GM06990 (cell line): ENCODE results near the gene FRY.

Experiments used
- DNase-seq: peaks from one replicate; pipeline ENCODE4 v3.0.0-alpha.2; 2011; ENCODE audit not compliant: insufficient read length; ENCODE audit errors: extremely low read depth
- H3K27me3 ChIP-seq: replicated peaks from 2 replicates; pipeline ENCODE4 v1.6.0; 2011; ENCODE audit warnings: low read length; ENCODE audit not compliant: control insufficient read depth, insufficient read depth
- H3K36me3 ChIP-seq: 2 replicates; pipeline ENCODE4 v1.5.1; 2011; ENCODE audit warnings: low read length; ENCODE audit not compliant: control insufficient read depth, insufficient read depth
- H3K4me3 ChIP-seq: replicated peaks from 2 replicates; pipeline ENCODE4 v1.5.1; 2011; ENCODE audit warnings: low read depth, mild to moderate bottlenecking, control low read depth, low read length
- TF ChIP-seq, protein P1 (sequence below): IDR thresholded peaks from 2 replicates; pipeline ENCODE4 v1.5.1; 2011; ENCODE audit warnings: low read length, control low read depth, mild to moderate bottlenecking, inconsistent platforms; ENCODE audit not compliant: insufficient read depth, poor library complexity, severe bottlenecking

FRY gene

GRCh38 chr13:32136716-32137115, 105.1 kb downstream of the FRY start:
- H3K4me3 ChIP-seq: no peak overlapping the region
- H3K36me3 ChIP-seq: no peaks in the 10 kb centered on the region
- TF ChIP-seq, protein P1, sequence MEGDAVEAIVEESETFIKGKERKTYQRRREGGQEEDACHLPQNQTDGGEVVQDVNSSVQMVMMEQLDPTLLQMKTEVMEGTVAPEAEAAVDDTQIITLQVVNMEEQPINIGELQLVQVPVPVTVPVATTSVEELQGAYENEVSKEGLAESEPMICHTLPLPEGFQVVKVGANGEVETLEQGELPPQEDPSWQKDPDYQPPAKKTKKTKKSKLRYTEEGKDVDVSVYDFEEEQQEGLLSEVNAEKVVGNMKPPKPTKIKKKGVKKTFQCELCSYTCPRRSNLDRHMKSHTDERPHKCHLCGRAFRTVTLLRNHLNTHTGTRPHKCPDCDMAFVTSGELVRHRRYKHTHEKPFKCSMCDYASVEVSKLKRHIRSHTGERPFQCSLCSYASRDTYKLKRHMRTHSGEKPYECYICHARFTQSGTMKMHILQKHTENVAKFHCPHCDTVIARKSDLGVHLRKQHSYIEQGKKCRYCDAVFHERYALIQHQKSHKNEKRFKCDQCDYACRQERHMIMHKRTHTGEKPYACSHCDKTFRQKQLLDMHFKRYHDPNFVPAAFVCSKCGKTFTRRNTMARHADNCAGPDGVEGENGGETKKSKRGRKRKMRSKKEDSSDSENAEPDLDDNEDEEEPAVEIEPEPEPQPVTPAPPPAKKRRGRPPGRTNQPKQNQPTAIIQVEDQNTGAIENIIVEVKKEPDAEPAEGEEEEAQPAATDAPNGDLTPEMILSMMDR: no peak
- no peaks in the 10 kb centered on the region for H3K27me3 ChIP-seq
- DNase-seq: no peak

GRCh38 chr13:32139251-32139650, 107.7 kb downstream of the FRY start:
- H3K36me3 ChIP-seq: no peaks in the 10 kb centered on the region
- H3K27me3 ChIP-seq: no peaks in the 10 kb centered on the region
- H3K4me3 ChIP-seq: no peak overlapping the region
- no peak for DNase-seq
- TF ChIP-seq, protein P1: no peak

GRCh38 chr13:32140109-32140508, 108.5 kb downstream of the FRY start:
- Histone ChIP-seq H3K27me3 (no peaks in the 10 kb centered on the region), H3K4me3 (no peak overlapping the region), H3K36me3 (no peaks in the 10 kb centered on the region)
- TF ChIP-seq, protein P1: no peak
- DNase-seq: no peak

DNA sequence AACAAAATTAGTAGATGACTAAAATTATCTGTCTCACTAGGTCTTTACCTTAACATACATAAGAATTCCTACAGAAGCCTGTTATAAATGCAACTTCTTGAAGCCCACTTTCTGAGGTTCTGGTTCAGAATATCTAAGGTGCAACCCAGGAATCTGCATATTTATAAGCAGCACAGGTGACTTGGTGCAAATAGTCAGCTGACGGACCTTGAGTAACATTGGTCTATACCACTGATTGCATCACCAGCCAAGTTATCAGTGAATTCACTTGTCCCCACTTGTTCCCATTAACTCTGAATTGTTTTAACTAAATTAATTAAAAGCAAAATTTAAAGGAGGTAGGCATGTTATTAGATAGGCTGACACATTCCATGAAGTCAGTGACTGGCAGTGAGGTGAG, 109.9 kb downstream of the FRY start:
- H3K27me3 ChIP-seq: no peaks in the 10 kb centered on the region
- no peaks in the 10 kb centered on the region for H3K36me3 ChIP-seq
- H3K4me3 ChIP-seq: no peak overlapping the region
- DNase-seq: no peak
- TF ChIP-seq, protein P1: no peak

DNA sequence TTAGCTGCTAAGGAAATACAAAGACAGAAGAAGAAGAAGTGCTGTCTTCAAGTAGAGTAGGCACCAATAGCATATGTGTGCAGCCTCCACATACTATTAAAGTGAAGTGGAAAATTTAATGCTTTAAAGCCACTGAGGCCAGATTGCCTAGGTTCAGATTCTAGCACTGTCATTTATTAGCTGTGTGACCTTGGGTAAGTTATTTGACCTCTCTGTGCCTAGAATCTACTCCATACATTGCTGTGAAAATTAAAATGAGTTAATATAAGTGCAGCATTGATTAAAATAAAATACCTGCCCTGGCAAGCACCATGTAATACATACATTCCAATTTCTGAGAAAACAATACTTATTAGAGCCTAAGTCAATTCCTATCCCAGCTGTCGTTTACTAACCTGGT, 110.5 kb downstream of the FRY start:
- H3K4me3 ChIP-seq: no peak overlapping the region
- H3K36me3 ChIP-seq: no peaks in the 10 kb centered on the region
- TF ChIP-seq, protein P1: no peak
- DNase-seq: no peak
- H3K27me3 ChIP-seq: no peaks in the 10 kb centered on the region

- H3K36me3 ChIP-seq: no peaks in the 10 kb centered on the region
- TF ChIP-seq, protein P1: no peak
- H3K4me3 ChIP-seq: no peak overlapping the region
- H3K27me3 ChIP-seq: no peaks in the 10 kb centered on the region
- DNase-seq: no peak
Observed at GRCh38 chr13:32142956-32143375, 111.4 kb downstream of the FRY start.
